ENCODE measurements around the gene ADAM12. TPM values are rescaled to one million over a fixed set of nuclear protein-coding genes. Genes with fewer than 3 reads are reported as not detected.

ADAM12 gene
- total RNA-seq, 1 experiment from 2014 or later, result not detected

- DNase-seq (ENCODE audit: low spot score), result no peak
These were observed 234.3 kb downstream of the ADAM12 start for GRCh38 chr10:126153711-126154628.

- no peak for DNase-seq (ENCODE audit: low spot score)
These were observed 240.2 kb downstream of the ADAM12 start for GRCh38 chr10:126147866-126148587.

- DNase-seq (ENCODE audit: low spot score), result no peak
These were observed 241.5 kb downstream of the ADAM12 start for GRCh38 chr10:126146771-126147170.

GRCh38 chr10:126143117-126143516, 245.2 kb downstream of the ADAM12 start:
- no peak for DNase-seq (ENCODE audit: low spot score)

- no peak for DNase-seq (ENCODE audit: low spot score)
These were observed 247.5 kb downstream of the ADAM12 start for GRCh38 chr10:126140746-126141273.

GRCh38 chr10:126137562-126138221, 250.6 kb downstream of the ADAM12 start:
- DNase-seq (ENCODE audit: low spot score), result no peak

- no peak for DNase-seq (ENCODE audit: low spot score)
These were observed 252.2 kb downstream of the ADAM12 start for GRCh38 chr10:126135941-126136595.

- no peak for DNase-seq (ENCODE audit: low spot score)
These were observed 253.1 kb downstream of the ADAM12 start for GRCh38 chr10:126135177-126135576.

- no peak for DNase-seq (ENCODE audit: low spot score)
These were observed 254.2 kb downstream of the ADAM12 start for GRCh38 chr10:126133906-126134656.

GRCh38 chr10:126133082-126133620, 255.1 kb downstream of the ADAM12 start:
- DNase-seq (ENCODE audit: low spot score), result no peak

GRCh38 chr10:126131341-126131740, 256.9 kb downstream of the ADAM12 start:
- no peak for DNase-seq (ENCODE audit: low spot score)

- DNase-seq (ENCODE audit: low spot score), result no peak
These were observed 258.0 kb downstream of the ADAM12 start for GRCh38 chr10:126130271-126130710.

- DNase-seq (ENCODE audit: low spot score), result no peak
These were observed 259.3 kb downstream of the ADAM12 start for GRCh38 chr10:126129026-126129425.

- DNase-seq (ENCODE audit: low spot score), result no peak
These were observed 259.7 kb downstream of the ADAM12 start for GRCh38 chr10:126128581-126128980.

- DNase-seq (ENCODE audit: low spot score), result no peak
These were observed 260.7 kb downstream of the ADAM12 start for GRCh38 chr10:126127481-126128029.

- DNase-seq (ENCODE audit: low spot score), result no peak
These were observed 261.4 kb downstream of the ADAM12 start for GRCh38 chr10:126126866-126127265.

GRCh38 chr10:126126023-126126422, 262.3 kb downstream of the ADAM12 start:
- DNase-seq (ENCODE audit: low spot score), result no peak

- DNase-seq (ENCODE audit: low spot score), result no peak
These were observed 263.5 kb downstream of the ADAM12 start for GRCh38 chr10:126124668-126125349.

GRCh38 chr10:126124046-126124445, 264.2 kb downstream of the ADAM12 start:
- no peak for DNase-seq (ENCODE audit: low spot score)
